ENCODE results near the gene NEUROG3.

NEUROG3 gene

DNA sequence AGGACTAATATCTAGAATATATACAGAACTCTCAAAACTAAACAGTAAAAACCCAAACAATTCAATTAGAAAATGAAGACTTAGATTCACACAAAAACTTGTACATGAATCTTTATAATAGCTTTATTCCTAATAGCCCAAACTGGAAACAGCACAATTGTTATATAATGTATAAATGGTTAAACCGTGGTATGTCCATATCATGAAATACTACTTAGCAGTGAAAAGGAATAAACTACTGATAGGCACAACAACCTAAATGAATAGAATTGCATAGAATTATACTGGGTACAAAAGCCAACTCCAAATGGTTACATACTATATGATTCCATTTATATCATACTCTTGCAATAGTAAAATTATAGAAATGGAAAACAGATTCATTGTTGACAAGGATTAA is 35.9 kb upstream of the NEUROG3 start:
- no peak for DNase-seq (ENCODE audit: low read depth in 2 of 2)
- TF ChIP-seq, protein P1, sequence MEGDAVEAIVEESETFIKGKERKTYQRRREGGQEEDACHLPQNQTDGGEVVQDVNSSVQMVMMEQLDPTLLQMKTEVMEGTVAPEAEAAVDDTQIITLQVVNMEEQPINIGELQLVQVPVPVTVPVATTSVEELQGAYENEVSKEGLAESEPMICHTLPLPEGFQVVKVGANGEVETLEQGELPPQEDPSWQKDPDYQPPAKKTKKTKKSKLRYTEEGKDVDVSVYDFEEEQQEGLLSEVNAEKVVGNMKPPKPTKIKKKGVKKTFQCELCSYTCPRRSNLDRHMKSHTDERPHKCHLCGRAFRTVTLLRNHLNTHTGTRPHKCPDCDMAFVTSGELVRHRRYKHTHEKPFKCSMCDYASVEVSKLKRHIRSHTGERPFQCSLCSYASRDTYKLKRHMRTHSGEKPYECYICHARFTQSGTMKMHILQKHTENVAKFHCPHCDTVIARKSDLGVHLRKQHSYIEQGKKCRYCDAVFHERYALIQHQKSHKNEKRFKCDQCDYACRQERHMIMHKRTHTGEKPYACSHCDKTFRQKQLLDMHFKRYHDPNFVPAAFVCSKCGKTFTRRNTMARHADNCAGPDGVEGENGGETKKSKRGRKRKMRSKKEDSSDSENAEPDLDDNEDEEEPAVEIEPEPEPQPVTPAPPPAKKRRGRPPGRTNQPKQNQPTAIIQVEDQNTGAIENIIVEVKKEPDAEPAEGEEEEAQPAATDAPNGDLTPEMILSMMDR (IDR thresholded peaks at IDR 0.05; ENCODE audit: low read depth, low read length) = no peak

GRCh38 chr10:69600761-69601330 is 27.6 kb upstream of the NEUROG3 start:
- no peak overlapping the region for H3K4me3 ChIP-seq (replicated peaks in 1 of 2; ENCODE audit: low read depth in 2 of 2, low read length in 2 of 2)
- TF ChIP-seq, protein P1 (IDR thresholded peaks at IDR 0.05; ENCODE audit: low read depth, low read length) = no peak
- no peak for DNase-seq (ENCODE audit: low read depth in 2 of 2)

More for the DNA sequence above, 35.9 kb upstream of the NEUROG3 start:
- H3K4me3 ChIP-seq (replicated peaks in 1 of 2; ENCODE audit: low read depth in 2 of 2, low read length in 2 of 2) = no peak overlapping the region

- no peak overlapping the region for H3K4me3 ChIP-seq (replicated peaks in 1 of 2; ENCODE audit: low read depth in 2 of 2, low read length in 2 of 2)
- DNase-seq (ENCODE audit: low read depth in 2 of 2) = no peak
- TF ChIP-seq, protein P1 (IDR thresholded peaks at IDR 0.05; ENCODE audit: low read depth, low read length) = no peak
Observed at GRCh38 chr10:69588358-69588757, 15.1 kb upstream of the NEUROG3 start.

GRCh38 chr10:69584624-69585023 is 11.4 kb upstream of the NEUROG3 start:
- no peak for DNase-seq (ENCODE audit: low read depth in 2 of 2)
- no peak overlapping the region for H3K4me3 ChIP-seq (replicated peaks in 1 of 2; ENCODE audit: low read depth in 2 of 2, low read length in 2 of 2)
- TF ChIP-seq, protein P1 (IDR thresholded peaks at IDR 0.05; ENCODE audit: low read depth, low read length) = no peak

GRCh38 chr10:69583106-69583505 is 9.9 kb upstream of the NEUROG3 start:
- no peak overlapping the region for H3K4me3 ChIP-seq (replicated peaks in 1 of 2; ENCODE audit: low read depth in 2 of 2, low read length in 2 of 2)
- TF ChIP-seq, protein P1 (IDR thresholded peaks at IDR 0.05; ENCODE audit: low read depth, low read length) = no peak
- no peak for DNase-seq (ENCODE audit: low read depth in 2 of 2)

DNA sequence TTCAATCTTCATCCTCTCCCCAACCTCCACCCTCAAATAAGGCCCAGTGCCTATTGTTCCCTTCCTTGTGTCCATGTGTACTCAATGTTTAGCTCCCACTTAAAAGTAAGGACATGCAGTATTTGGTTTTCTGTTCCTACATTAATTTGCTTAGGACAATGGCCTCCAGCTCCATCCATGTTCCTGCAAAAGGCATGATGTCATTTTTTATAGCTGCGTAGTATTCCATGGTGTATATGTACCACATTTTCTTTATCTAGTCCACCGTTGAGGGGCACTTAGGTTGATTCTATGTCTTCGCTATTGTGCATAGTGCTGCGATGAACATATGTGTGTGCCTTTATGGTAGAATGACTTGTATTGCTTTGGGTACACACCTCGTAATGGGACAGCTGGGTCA is 7.2 kb upstream of the NEUROG3 start:
- TF ChIP-seq, protein P1 (IDR thresholded peaks at IDR 0.05; ENCODE audit: low read depth, low read length) = no peak
- no peak overlapping the region for H3K4me3 ChIP-seq (replicated peaks in 1 of 2; ENCODE audit: low read depth in 2 of 2, low read length in 2 of 2)
- DNase-seq (ENCODE audit: low read depth in 2 of 2) = no peak

DNA sequence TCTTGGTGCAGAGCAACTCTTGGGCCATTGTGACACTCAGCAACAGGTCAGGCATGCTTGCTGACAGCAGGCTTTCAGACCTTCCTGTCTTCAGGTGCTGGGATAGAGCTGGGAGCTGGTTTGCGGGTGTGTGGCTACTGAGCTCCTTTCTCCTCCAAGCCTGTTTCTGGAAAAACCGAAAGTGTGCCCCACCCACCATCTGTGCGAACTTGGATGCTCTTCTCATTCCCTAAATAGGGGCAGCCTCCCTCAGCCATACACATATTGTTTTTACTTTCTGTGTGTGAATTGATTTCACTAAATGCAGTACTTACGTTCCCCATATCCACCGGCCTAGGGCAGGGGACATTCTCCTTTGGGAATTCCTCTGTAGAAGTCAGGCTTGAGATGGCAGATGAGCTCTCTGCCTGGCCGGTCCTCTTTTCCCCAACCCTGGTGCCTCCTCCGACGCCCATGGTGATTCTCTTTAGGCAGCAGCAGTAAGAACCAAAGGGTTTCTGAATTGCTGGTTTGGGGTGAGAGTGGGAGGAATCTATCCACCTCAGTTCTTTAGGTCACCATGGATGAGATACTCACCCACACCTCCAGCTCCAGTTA is 6.3 kb upstream of the NEUROG3 start:
- no peak overlapping the region for H3K4me3 ChIP-seq (replicated peaks in 1 of 2; ENCODE audit: low read depth in 2 of 2, low read length in 2 of 2)
- no peak for DNase-seq (ENCODE audit: low read depth in 2 of 2)
- TF ChIP-seq, protein P1 (IDR thresholded peaks at IDR 0.05; ENCODE audit: low read depth, low read length) = no peak
